CD4-positive, alpha-beta T cell treated with Interleukin-2 at 100 ng/mL for 4 hours (primary cell): Measurements from ENCODE around the gene NEDD4L.
A peak's percentile ranks its signal among the peaks of the same experiment; 100 is the strongest.
"Not testable (repeated sequence)": the region's sequence is repeated elsewhere in the genome, so short reads cannot be mapped to it uniquely, and the experiment has no call there.

Source experiments
- DNase-seq: peaks from one replicate; pipeline ENCODE4 v3.0.0-alpha.2; 2020; ENCODE audit warnings: low spot score

Gene NEDD4L

DNA sequence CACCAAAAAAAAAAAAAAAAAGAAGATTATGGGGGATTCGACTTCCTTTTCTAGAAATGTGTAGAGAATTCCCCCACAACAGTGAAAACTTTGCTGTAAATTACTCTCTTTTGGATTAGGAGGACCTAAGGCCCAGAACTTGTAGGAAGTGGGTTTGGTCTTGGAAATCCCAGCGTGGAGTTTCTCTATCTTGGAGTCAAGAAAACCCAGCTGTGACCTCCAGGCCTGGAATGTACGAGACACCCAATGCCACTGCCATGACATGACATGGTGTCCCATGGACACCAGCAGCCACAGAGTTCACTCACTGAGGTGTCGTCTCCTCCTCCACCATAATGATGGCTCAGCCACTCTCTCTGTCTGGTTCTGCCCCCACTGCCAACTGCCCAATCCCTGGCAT, 382.6 kb downstream of the NEDD4L start:
- DNase-seq, result no peak

DNA sequence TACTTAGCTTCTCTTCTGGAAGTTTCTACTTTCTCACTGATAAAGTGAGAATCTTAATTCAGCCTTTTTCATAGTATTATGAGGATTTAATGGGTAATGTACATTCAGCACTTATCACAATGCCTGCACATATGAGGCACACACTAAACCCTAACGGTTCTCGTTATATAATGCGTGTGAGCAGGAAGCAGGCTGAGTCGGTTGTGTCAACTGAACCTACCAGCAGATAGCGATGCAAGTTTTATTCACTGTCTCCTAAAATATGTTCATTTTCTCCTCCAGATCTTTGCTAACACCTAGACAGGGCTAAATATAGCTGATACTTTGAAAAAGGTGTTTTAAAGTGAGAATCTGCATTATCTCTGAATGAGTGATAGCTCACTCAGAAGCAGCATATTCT, 383.3 kb downstream of the NEDD4L start:
- DNase-seq, result no peak

GRCh38 chr18:58429442-58429841, 385.4 kb downstream of the NEDD4L start:
- DNase-seq, result no peak

DNA sequence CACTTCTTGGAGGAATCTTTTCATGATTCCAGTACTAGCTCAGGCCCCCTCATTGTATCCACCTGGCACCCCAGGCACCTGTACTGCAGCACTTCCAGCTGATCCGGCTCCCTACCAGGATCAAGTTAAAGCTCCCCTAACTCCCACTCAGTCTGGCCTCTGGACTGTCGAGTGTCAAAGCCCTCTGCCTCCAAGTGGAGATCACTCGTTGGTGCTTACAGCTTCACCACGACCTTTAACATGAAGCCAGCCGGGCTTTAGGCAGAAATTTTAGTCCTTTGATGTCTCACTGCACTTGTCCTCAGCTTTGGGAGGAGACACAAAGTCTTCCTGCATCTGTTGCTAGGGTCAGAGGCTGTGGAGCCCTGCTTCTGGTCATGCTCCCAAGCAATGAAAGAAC, 387.2 kb downstream of the NEDD4L start:
- DNase-seq, result no peak

- no peak for DNase-seq
Measured at GRCh38 chr18:58432050-58432727, 388.2 kb downstream of the NEDD4L start.

- DNase-seq, result not testable (repeated sequence)
Measured at GRCh38 chr18:58435221-58436005, 391.4 kb downstream of the NEDD4L start.

DNA sequence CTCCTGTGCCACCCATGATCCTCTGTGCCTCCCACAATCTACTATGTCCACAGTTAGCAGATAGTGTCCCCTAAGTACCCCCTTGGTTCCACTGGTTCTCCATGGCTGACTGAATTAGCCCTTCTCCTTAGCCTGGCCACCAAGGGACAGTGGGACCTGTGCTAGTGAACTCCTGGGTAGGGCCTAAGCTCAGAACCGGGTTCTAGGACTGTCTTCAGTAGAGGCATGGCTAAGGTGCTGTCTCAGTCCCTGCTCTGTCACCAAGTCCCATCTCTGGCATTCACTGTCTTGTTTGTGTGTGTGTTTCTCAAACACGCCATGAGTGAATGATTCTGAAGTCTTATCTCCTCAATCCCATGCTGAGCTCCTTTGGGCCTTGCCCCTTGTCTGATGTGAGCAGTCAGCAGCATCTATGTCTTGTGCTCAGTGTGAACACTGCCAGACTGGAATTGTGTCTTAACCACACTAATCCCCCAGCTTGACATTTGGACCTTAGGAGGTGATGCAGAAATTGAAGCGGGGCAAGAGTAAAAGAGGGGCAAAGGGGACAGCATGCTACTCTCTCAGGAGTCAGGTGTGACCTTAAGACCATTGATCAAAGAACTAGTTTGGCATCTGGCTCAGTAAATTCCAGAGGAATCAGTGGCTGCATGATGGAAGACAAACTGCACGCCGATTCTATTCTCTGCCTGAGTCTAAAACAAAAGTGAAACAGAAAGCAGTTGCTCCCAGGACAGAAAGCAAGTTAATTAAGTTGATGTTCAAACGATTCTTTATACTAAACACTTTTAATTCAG, 394.3 kb downstream of the NEDD4L start:
- peak; percentile 14 for DNase-seq

DNA sequence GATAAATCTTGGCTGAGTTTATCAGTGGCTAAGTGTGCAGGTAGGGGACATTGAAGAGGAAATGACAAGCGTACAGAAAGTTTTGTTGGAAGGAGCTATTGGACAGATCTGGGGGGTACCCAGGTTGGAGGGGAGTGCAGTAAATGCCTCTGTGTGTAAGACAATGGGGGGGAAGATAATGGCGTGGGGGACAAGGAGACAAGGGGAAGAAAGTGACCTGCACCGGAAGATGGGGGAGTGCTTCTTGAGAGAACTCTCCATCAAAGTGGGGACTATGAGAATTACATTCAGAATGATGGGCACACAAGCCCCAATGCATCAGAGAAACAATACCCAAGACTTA, 394.9 kb downstream of the NEDD4L start:
- DNase-seq, result peak; percentile 3

DNA sequence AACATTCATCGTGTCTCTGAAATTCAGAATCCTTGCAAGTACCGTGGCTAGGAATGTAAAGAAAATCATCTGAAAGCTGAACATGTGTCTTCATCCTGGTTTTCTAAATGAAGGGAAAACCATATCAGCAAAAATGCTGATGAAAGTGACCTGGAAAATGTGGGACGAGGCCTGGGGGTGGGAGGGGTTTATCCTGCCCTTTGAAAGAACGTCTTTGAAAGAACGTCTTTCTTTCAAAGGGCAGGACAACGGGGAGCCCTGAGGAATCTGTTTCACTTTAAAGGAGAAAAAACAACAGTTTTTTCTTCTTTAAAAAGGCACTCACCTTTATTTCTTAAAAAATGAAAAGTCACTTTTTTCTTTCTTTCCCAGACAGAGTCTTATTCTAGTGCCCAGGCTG, 399.6 kb downstream of the NEDD4L start:
- no peak for DNase-seq

DNA sequence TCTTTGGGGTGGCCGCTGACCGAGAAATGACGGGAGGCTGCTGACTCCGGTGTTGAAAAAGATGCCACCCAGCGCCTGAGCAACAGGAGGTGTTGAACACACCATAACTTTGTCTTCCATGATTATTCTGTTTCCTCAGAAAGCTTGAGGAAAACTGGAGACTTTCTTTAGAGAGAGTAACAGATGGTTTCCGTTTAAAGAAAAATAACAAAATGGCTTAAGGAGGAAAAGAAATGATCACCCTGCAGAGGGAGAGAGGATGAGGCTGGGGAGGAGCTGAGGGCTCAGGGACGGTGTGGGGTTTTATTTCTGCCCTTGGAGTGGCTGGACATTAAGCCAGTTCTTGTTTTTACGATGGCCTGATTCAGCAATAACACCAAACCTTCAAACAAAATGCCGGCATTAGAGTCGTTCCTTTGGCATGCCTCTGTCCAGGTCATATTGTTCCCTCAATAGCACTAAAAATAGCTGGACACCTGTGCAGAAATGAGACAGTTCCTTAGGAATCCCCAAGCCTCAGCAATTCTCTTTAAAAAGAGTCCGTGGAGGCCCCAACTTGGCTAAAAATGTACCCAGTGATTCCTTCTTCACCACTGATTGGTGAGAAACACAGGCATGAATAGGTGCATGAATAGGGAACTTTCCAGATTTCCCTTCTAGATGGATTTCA, 402.5 kb downstream of the NEDD4L start:
- DNase-seq, result no peak

- no peak for DNase-seq
Measured at GRCh38 chr18:58447402-58448095, 403.5 kb downstream of the NEDD4L start.

GRCh38 chr18:58449464-58449863, 405.4 kb downstream of the NEDD4L start:
- no peak for DNase-seq
